Ascending aorta (tissue), 2 donors: ENCODE results near the gene MEIS2. TPM values are rescaled to one million over a fixed set of nuclear protein-coding genes. Genes with fewer than 3 reads are reported as not detected.

Experiments
- DNase-seq, 2 donors: peaks; one replicate each; pipeline ENCODE4 v3.0.0-alpha.2; 2019; ENCODE audit warnings: low spot score in 2 of 2
- H3K27ac ChIP-seq, 2 donors: fragments of 200-600 bp; sonication (generic); one replicate each; pipeline ENCODE4 v1.5.1; 2016 to 2017; ENCODE audit warnings: mild to moderate bottlenecking in 1 of 2
- H3K27me3 ChIP-seq: fragments of 200-600 bp; sonication (generic); one replicate; pipeline ENCODE4 v1.5.1; 2017
- H3K36me3 ChIP-seq, 2 donors: fragments of 200-600 bp; sonication (generic); one replicate each; pipeline ENCODE4 v1.5.1; 2016
- H3K4me1 ChIP-seq, 2 donors: fragments of 200-600 bp; sonication (generic); one replicate each; pipeline ENCODE4 v1.5.1; 2016 to 2017; ENCODE audit warnings: mild to moderate bottlenecking in 1 of 2
- H3K4me3 ChIP-seq, 2 donors: fragments of 200-600 bp; sonication (generic); one replicate each; pipeline ENCODE4 v1.5.1; 2016 to 2017; ENCODE audit warnings: mild to moderate bottlenecking in 1 of 2
- H3K9me3 ChIP-seq, 2 donors: fragments of 200-600 bp; sonication (generic); one replicate each; pipeline ENCODE4 v1.5.1; 2016
- intact Hi-C: fragments of 100-400 bp; cut with DNase I; formaldehyde crosslinking; loops from one replicate; pipeline ENCODE4 v1.15.1; 2023
- total RNA-seq: library from RNA; depleted of rRNA; stranded (reverse); fragments of >200 nt; gene quantifications from one replicate; pipeline ENCODE4 v1.1.0, GENCODE V29; 2016
- TF ChIP-seq, protein P1 (sequence below), 3 experiments: fragments of 200-600 bp in 2 of 3; fragments of 450-650 bp in 1 of 3; sonication (generic) in 2 of 3; IDR thresholded peaks; one replicate each; pipeline ENCODE4 v1.5.1; 2016 to 2019; ENCODE audit warnings: antibody characterized with exemption in 3 of 3, mild to moderate bottlenecking in 1 of 3, moderate library complexity in 1 of 3

The MEIS2 gene
- total RNA-seq, 1 donor from 2014 or later = 11.5 TPM

DNA sequence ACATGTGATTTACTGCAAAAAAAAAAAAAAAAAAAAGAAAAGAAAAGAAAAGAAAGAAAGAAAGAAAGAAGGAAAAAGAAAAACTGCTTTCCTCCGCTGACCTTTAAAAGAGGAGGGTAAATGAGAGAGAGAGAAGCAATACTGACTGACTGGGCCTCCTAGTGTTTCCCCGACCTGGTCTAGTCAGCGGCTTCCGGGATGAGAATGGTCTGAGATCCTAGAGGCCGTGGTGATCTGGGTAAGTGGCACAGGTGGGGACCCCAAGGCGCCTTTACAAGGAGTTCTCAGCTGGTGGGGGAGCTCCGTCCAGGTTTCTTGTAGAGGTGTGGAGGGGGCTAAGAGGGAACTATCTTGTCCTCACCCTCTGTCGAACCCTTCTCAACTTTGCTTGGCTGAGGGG lies 223.1 kb downstream of the MEIS2 start:
- Histone ChIP-seq H3K4me3 (no peak overlapping the region), H3K9me3 (no peaks in the 10 kb centered on the region), H3K27ac (no peak overlapping the region), H3K36me3 (no peaks in the 10 kb centered on the region), H3K4me1 (peaks cover 0 to 2% of the 10 kb centered on the region in 2 donors), H3K27me3 (no peaks in the 10 kb centered on the region)
- intact Hi-C loops = no loop called here
- TF ChIP-seq, protein P1, sequence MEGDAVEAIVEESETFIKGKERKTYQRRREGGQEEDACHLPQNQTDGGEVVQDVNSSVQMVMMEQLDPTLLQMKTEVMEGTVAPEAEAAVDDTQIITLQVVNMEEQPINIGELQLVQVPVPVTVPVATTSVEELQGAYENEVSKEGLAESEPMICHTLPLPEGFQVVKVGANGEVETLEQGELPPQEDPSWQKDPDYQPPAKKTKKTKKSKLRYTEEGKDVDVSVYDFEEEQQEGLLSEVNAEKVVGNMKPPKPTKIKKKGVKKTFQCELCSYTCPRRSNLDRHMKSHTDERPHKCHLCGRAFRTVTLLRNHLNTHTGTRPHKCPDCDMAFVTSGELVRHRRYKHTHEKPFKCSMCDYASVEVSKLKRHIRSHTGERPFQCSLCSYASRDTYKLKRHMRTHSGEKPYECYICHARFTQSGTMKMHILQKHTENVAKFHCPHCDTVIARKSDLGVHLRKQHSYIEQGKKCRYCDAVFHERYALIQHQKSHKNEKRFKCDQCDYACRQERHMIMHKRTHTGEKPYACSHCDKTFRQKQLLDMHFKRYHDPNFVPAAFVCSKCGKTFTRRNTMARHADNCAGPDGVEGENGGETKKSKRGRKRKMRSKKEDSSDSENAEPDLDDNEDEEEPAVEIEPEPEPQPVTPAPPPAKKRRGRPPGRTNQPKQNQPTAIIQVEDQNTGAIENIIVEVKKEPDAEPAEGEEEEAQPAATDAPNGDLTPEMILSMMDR (IDR thresholded peaks at IDR 0.05) = no peak
- DNase-seq = no peak

DNA sequence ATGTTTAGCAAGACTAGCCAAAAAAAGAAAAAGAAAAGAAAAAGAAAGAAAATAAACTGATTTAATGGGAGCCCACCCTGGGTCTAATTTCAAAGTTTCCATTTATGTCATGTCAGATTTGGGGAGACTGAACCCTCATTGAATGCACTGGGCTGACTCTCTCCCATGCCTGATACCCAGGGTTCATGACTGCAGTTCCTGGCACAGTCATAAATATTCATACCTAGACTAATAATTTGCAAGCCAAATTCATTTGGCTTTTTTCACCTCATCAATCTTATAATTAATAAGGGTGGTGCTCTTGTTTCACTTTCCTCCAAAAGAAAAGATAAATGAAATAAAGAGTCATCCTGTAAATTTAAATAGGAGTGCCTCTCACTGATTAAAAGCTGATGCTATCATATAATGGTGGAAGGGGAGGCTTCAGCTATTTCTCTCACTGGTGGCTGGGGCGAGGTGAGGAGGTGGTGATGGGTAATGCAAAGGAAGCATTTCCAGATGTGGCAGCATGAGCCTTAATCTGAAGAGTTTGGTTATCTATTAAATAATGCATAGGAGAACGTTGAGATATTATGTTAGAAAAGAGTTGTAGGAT lies 224.5 kb downstream of the MEIS2 start:
- TF ChIP-seq, protein P1 (IDR thresholded peaks at IDR 0.05) = no peak
- no peaks in the 10 kb centered on the region for H3K36me3 ChIP-seq
- H3K4me3 ChIP-seq = no peak overlapping the region
- no peak overlapping the region for H3K27ac ChIP-seq
- peaks cover 0 to 2% of the 10 kb centered on the region in 2 donors for H3K4me1 ChIP-seq
- no peaks in the 10 kb centered on the region for H3K9me3 ChIP-seq
- no peak for DNase-seq
- intact Hi-C loops = no loop called here
- no peaks in the 10 kb centered on the region for H3K27me3 ChIP-seq

DNA sequence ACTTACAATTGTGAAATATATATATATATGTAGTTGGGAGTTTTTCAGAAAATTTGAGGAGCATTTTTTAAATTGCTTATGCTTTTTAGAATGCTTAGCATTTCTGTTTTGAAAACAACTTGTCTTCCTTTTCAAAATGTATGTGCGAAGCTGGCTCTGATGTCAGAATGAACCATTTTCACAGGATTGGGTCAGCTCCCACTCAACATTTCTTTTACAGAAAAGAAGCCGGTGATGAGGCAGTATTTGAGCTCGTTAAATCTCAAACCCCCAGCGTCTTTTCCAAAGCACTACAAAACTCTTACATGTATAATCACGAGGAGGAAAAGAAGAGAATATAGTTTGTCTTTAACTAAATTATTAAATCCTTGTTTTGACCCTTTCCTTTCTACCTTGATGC lies 225.4 kb downstream of the MEIS2 start:
- H3K27ac ChIP-seq = no peak overlapping the region
- H3K9me3 ChIP-seq = no peaks in the 10 kb centered on the region
- H3K4me3 ChIP-seq = no peak overlapping the region
- H3K4me1 ChIP-seq = peaks cover 0 to 2% of the 10 kb centered on the region in 2 donors
- H3K27me3 ChIP-seq = no peaks in the 10 kb centered on the region
- DNase-seq = no peak
- no peaks in the 10 kb centered on the region for H3K36me3 ChIP-seq
- intact Hi-C loops = no loop called here
- TF ChIP-seq, protein P1 (IDR thresholded peaks at IDR 0.05) = no peak

DNA sequence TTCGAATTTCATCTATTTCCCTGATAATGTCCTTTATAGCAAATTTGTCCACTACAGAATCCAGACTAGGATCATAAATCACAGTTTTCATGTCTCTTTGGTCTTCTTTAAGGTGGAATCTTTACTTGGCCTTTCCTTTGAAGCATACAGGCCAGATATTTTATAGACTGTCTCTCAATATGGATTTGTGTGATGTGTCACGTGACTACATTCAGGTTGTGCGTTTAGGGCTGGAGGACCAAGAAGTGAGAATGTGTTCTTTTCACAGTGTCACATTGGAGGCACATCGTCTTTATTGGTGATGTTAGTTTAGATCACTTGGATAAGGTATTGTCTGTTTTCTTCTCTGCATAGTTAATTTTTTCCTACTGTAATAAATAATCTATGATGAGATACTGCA lies 232.9 kb downstream of the MEIS2 start:
- intact Hi-C loops = no loop called here
- no peaks in the 10 kb centered on the region for H3K36me3 ChIP-seq

DNA sequence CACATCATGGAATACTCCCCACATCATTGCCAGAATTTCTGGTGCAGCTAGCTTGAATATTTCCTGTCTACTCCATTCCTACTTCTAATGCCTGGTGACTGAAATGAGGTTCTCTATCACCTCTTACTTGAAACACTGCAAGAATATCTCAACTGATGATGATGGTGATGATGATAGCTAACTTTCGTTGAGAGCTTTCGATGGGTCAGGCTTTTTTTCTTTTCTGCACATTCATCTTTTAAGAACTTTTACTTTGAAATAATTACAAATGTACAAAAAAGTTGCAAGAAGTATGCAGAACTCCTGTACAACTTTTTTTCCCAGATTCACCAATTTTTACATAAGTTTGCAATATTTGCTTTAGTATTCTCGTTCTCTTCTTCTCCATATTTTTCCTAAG lies 233.5 kb downstream of the MEIS2 start:
- no peaks in the 10 kb centered on the region for H3K36me3 ChIP-seq
- no peak overlapping the region for H3K4me3 ChIP-seq
- intact Hi-C loops = no loop called here
- H3K27ac ChIP-seq = no peak overlapping the region
- no peaks in the 10 kb centered on the region for H3K9me3 ChIP-seq
- no peaks in the 10 kb centered on the region for H3K4me1 ChIP-seq
- DNase-seq = no peak
- H3K27me3 ChIP-seq = no peaks in the 10 kb centered on the region
- TF ChIP-seq, protein P1 (IDR thresholded peaks at IDR 0.05) = no peak

More for the DNA sequence above, 232.9 kb downstream of the MEIS2 start:
- TF ChIP-seq, protein P1 (IDR thresholded peaks at IDR 0.05) = no peak
- DNase-seq = no peak
- Histone ChIP-seq H3K9me3 (no peaks in the 10 kb centered on the region), H3K27ac (no peak overlapping the region), H3K27me3 (no peaks in the 10 kb centered on the region), H3K4me1 (no peaks in the 10 kb centered on the region), H3K4me3 (no peak overlapping the region)

DNA sequence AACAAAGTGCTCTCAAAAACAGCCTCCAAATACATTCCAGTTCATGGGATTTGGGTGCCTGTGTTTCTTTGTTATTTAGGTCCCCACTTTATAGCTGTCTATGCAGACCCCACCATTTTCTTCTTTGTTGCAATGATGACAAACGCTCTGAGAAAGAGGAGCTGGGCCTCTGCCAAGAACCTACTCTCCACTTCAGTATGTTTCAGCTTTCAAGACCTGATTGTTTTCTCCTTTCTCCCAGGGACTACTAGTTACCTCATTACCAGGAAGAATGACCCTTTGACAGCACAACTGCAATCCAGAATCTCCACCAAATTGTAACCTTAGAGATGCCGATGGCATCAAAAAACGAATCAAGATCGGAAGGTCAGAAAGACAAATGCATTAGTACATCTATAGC lies 236.8 kb downstream of the MEIS2 start:
- DNase-seq = no peak
- TF ChIP-seq, protein P1 (IDR thresholded peaks at IDR 0.05) = no peak
- intact Hi-C loops = no loop called here
- Histone ChIP-seq H3K4me3 (no peak overlapping the region), H3K27ac (no peak overlapping the region), H3K36me3 (no peaks in the 10 kb centered on the region), H3K27me3 (no peaks in the 10 kb centered on the region), H3K4me1 (no peaks in the 10 kb centered on the region), H3K9me3 (no peaks in the 10 kb centered on the region)
